Activated CD4-positive, alpha-beta T cell treated with anti-CD3 and anti-CD28 coated beads, Interleukin-2, amount 50 U/mL, for 24 hours (primary cell): ENCODE measurements around the gene ZFP36L2.

Experiments used
- DNase-seq, 2 donors: peaks; one replicate each; pipeline ENCODE4 v3.0.0-alpha.2; 2020; ENCODE audit warnings: low read depth in 1 of 2, low spot score in 1 of 2

ZFP36L2 gene

GRCh38 chr2:43248621-43249020, 22.2 kb upstream of the ZFP36L2 start:
- no peak for DNase-seq

DNA sequence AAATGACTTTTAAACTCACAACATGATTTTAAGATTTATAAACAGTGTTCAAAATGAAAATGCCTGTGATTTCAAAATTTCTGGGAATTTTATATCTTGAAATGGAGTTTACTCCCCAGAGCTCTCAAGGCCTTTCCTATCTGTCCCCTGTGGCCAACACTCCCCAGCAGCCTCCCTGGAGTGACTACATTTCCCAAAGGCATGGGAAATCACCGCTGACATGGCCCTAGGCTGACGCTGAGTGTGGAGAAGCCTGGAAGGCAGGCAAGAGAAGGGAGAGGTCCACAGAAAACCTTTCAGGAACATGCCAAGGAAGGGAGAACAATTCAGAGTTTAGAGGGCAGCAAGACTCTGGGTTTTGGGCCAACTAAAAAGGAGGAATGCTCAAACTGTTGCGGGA, 20.2 kb upstream of the ZFP36L2 start:
- DNase-seq = no peak

DNA sequence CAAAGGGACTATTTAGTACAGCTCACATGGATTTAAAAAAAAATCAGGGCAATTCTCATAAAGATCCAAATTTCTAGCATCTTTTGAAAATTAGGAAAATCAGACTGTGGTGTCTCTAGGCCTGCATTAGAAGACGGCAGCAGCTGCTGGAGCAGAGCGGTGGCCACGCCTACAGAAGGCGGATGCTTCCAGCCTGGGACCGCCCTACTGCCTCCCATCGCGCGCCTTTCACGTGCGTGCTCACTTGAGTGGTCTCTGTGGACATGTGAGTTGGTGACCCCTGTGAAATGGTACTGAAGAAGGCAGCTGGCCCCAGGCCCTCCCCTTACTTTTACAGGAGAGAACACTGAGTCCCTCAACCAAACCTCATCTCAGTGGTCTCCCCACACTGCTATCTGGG, 15.2 kb upstream of the ZFP36L2 start:
- no peak for DNase-seq

- no peak for DNase-seq
Measured at GRCh38 chr2:43240766-43241150, 14.4 kb upstream of the ZFP36L2 start.

DNA sequence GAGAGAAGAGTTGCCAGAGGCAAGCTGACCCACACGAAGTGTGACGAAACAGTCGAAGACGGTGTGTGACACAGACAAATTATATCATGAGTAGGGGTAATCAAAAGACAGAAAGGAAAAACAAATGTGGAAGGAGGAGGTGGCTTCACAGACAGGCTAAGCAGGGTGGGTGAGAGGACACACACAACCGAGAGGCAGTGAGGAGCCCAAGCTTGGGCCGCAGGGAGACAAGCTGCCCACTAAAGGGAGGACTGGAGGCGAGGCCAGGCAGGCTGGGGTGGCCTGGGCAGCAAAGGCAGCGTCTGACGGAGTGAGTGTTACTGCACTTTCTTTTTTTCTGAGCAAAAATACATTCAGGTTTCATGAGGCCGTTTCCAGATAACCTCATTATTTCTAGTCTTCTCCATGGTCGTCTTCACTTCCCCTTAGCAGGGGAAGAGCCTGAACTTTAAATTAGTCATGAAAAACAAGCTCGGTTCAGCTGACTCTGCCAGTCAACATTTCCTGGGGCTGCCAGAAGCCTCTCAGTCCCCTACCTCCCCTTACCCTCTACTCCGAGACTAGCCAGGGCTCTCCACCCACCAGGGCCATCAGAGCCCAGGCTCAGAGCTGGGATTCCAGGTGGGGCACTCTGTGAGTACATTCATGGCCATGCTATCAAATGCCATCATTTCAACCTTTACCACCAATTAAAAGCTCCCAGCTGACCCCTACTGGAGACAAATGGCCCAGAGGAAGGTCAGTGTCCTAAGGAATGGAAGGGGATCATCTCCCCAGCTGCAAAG, 13.8 kb upstream of the ZFP36L2 start:
- no peak for DNase-seq

GRCh38 chr2:43238813-43239212, 12.4 kb upstream of the ZFP36L2 start:
- no peak for DNase-seq

DNA sequence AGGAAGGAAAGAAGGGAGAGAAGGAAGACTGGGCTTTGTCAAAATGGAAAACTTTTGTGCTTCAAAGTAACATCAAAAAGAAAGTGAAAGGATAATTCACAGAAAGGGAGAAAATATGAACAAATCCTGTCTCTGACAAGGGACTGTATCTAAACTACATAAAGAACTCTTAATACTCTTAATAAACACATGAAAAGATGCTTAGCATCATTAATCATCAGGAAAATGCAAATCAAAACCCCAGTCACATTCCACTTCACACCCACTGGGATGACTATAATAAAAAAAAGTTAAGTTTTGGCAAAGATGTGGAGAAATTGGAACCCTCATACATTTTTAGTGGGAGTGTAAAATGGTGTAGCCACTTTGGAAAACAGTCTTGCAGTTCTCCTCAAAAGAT, 11.8 kb upstream of the ZFP36L2 start:
- DNase-seq = no peak

GRCh38 chr2:43233218-43234212, 7.1 kb upstream of the ZFP36L2 start:
- no peak for DNase-seq

GRCh38 chr2:43230951-43231827, 4.8 kb upstream of the ZFP36L2 start:
- DNase-seq = no peak

DNA sequence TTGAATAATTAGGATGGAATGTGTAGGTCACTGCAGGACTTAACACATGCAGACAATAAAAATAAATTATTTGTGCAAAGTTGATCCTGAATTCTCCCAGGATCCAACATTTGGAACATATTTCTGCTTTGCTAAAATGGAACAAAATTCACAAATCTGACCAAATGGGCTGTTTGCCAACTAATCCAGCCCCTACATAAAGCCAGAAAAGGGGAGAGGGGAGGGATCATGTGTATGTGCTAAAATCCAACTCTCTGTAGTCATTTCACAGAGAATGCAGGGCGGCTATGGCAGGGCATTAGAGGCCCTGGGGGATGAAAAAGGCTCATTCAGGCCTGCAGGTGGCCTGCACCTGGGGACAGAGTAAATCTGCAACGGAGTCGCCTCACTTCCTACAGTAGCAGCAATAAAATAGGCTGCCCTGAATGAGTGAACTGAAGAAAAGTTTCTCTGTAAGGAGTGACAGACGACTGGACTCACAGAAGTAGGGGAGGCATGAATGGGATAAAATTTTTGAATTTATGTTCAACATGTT, 4.0 kb upstream of the ZFP36L2 start:
- DNase-seq = no peak

- DNase-seq = no peak
Measured at GRCh38 chr2:43228756-43229659, 2.6 kb upstream of the ZFP36L2 start.

DNA sequence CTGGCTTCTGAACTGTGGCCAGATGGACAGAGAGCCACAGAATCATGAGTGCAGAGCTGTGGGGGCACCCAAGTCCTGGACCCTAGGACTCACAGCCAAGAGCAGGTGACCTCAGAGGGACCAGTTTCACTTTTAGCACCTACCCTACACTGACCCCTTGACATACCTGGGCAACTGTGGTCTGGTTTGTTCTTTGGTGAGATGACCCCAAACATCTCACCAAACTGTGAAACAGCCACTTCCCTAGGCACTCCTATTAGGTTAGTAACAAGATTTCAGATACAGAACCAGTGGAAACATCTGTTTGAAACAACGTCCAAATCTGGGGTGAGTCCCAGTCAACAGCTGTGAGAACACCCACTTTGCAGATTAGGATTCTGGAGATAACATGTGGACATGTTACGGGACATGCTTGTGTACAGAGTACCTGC, 1.9 kb upstream of the ZFP36L2 start:
- no peak for DNase-seq

- no peak for DNase-seq
Measured at GRCh38 chr2:43227830-43228281, 1.4 kb upstream of the ZFP36L2 start.

GRCh38 chr2:43226955-43227829, 786 bp upstream of the ZFP36L2 start:
- DNase-seq = peak; percentile 48 to 49

DNA sequence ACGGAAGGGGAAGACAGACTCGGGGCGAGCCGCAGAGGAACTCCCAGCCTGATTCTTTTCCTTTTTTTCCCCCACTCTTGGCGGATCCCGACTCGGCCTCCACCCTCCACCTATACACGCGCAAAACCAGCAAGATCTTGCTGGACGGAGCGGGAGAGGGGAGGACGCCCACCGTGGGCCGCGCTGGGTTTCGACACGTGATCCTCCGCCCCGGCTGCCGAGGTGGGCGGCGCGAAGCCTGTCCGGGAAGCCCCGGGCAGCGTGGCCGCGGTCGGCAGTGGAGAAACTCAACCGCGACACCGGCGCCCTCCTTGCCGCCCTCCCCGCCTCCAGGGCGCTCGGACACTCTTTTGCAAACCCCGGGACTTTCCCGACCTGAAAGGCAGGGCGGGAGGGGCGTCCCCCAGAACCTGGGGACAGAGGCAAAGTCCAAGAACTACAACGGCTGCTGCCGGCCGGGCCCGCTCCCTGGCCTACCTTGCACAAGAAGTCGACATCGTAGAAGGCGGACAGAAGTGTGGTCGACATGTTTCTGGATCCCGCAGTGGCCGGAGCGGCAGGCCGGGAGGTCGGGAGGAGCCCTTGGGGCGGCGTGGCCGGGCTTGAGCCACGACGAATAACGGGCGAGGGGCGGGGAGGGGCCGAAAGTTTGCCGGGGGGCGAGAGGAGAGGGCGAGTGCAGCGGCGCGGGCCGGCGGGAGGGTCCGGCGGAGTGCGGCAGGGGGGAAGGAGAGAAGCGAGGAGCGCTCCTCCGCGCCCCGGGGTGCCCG, 433 bp downstream of the ZFP36L2 start:
- peak; percentile 48 to 58 for DNase-seq

DNA sequence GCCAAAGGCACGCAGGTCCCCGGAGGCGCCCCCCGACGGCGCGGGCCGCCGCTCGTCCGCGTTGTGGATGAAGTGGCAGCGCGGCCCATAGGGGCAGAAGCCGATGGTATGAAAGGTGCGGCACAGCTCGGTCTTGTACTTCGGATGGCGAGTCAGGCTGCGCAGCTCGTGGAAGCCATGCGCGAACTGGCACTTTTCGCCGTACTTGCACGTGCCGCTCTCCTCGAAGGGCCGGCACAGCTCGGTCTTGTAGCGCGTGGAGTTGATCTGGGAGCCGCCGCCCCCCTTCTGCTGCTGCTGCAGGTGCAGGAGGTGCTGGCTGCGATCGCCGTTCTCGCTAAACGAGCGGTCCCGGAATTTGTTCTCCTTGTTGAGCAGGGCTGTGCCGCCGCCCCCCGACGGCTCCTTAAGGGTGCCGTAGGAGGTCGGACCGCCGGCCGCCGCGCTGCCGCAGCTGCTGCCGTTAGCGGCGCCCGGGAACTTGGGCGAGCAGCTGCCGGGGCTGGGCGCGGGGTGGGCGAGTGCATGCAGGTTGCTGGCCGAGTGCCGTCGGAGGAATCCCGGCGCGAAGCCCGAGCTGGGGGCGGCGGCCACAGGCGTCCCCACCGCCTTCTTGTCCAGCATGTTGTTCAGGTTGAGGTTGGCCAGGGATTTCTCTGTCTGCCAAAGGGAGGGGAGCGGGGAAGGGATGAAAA, 1.2 kb downstream of the ZFP36L2 start:
- peak; percentile 47 to 51 for DNase-seq

- DNase-seq = peak in 1 of 2 donors; percentile 36
Measured at GRCh38 chr2:43224571-43225092, 1.8 kb downstream of the ZFP36L2 start.
